ENCODE measurements around the gene DCBLD2. TPM values are rescaled to one million over a fixed set of nuclear protein-coding genes. Genes with fewer than 3 reads are reported as not detected.

Gene DCBLD2
- total RNA-seq, 1 donor from 2014 or later: 33.9 TPM

DNA sequence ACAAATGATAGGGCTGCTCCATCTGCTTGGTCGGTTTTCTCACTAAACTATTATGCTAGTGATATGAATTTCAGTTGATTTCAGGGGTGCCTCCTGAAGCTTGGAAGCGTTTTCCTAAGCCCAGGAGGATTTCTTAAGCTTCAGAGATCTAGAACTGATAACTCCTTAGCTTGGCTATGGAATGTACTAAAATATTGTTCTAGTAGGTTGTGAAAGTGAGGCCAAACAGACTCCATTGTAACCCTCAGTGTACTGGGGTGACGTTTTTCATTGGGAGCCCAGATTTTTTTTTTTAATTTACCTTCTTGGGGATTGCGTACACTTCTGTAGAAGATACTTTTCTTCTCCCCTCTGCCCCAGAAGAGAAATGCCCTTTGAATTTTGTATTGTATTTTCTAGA is 155.4 kb downstream of the DCBLD2 start:
- no peaks in the 10 kb centered on the region for H3K9me3 Mint-ChIP-seq (ENCODE audit: unreplicated experiment)
- H3K27me3 Mint-ChIP-seq (ENCODE audit: unreplicated experiment): no peaks in the 10 kb centered on the region
- DNase-seq: no peak
- H3K4me1 Mint-ChIP-seq (ENCODE audit: low read depth, unreplicated experiment): peaks cover 17% of the 10 kb centered on the region
- no peak overlapping the region for H3K4me3 Mint-ChIP-seq (ENCODE audit: unreplicated experiment)
- no peaks in the 10 kb centered on the region for H3K36me3 Mint-ChIP-seq (ENCODE audit: unreplicated experiment)
- no peak overlapping the region for H3K27ac Mint-ChIP-seq (ENCODE audit: unreplicated experiment)
- TF ChIP-seq, protein P1, sequence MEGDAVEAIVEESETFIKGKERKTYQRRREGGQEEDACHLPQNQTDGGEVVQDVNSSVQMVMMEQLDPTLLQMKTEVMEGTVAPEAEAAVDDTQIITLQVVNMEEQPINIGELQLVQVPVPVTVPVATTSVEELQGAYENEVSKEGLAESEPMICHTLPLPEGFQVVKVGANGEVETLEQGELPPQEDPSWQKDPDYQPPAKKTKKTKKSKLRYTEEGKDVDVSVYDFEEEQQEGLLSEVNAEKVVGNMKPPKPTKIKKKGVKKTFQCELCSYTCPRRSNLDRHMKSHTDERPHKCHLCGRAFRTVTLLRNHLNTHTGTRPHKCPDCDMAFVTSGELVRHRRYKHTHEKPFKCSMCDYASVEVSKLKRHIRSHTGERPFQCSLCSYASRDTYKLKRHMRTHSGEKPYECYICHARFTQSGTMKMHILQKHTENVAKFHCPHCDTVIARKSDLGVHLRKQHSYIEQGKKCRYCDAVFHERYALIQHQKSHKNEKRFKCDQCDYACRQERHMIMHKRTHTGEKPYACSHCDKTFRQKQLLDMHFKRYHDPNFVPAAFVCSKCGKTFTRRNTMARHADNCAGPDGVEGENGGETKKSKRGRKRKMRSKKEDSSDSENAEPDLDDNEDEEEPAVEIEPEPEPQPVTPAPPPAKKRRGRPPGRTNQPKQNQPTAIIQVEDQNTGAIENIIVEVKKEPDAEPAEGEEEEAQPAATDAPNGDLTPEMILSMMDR (IDR thresholded peaks at IDR 0.05; ENCODE audit: partially characterized antibody, unreplicated experiment): no peak

Other genes starting within 250 kb of the DCBLD2 start
- gene ST3GAL6, start 138.4 kb downstream of the DCBLD2 start, total RNA-seq (ENCODE audit: unreplicated experiment): 52.9 TPM

Measured in glutamatergic neuron (in vitro differentiated cells).